GM21360 (cell line): ENCODE data around the gene PLCB1.

Experiments
- ATAC-seq: cut with Tn5 transposase; IDR thresholded peaks from one replicate; pipeline ENCODE4 v1.9.1; 2021; ENCODE audit warnings: mild to moderate bottlenecking, moderate library complexity; ENCODE audit not compliant: unreplicated experiment

Gene PLCB1

DNA sequence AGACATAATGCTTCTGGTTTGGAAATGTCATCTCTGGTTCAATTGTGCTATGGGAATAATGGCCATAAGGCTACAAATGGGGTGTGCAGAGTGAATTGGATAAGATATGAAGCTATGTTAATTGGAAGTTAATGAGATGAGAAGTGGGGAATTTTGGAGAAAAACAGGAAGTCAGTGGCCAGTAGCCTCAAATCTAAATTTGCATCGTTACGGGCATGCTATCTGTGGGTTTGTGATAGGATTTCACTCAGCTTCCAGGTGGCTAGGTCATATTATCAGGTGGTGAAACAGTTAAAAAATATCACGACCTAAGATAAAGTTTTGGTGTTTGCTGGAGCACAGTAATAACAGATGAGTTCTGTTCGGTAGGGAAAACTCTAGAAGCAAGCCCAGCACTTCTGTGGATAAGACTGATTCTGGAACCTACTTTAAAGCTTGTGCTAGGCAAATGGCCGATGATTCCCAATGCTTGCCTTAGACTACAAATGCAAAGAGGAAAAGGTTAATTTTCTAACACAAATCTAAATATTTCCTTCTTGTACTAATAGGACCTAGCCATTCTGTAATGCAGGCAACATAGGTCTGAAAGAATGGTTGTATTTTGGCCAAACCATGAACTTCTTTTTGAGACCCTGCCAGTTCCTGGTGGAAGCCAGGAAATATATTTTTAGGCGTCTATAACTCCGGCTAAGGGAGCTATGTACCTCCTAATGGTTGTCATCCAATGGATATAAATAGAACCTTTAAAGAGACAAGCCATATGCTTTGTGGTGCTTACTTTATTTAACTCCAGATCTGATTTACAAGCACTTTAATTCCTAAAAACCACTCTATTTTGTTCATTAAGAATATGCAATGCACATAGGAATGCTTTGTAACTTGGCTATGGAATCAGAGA, 111.0 kb downstream of the PLCB1 start:
- no peak for ATAC-seq

- no peak for ATAC-seq
Observed at GRCh38 chr20:8244637-8245036, 112.6 kb downstream of the PLCB1 start.

DNA sequence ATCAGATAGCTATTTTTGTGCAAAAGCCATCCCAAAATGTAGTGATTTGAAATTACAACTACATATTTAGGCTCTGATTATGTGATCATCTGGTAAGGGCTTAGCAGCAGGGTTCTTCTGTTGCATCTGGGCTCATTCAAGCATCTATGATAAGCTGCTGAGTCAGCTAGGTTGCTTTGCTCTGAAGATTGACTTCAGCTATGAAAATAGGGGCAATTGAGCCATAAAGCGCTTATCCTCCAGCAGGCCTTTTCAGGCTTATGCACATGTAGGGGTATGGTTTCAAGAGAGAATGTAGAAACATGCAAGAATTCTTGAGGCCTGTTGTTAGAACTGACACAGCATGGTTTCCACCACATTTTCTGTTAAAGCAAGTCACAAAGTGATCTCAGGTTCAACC, 114.1 kb downstream of the PLCB1 start:
- ATAC-seq = no peak

GRCh38 chr20:8246716-8247115, 114.7 kb downstream of the PLCB1 start:
- ATAC-seq = no peak

DNA sequence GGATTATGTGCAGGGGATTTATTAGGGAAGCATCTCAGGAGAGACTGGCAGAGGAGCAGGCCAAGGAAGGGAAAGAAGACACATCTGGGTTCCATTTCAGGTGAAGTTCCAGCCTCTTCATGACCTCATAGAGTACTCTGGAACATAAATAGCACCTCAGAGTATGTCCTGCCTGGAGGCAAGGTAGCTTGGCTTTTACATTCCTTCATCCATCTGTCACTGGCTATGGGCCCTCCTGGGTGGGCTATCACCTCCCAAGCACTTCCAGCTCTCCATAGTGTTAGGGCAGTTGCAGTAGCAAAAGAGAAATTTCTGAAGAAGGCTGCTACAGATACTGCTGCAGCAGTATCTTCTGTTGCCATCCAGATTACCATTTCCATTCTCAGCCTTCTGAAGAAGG, 116.0 kb downstream of the PLCB1 start:
- no peak for ATAC-seq

DNA sequence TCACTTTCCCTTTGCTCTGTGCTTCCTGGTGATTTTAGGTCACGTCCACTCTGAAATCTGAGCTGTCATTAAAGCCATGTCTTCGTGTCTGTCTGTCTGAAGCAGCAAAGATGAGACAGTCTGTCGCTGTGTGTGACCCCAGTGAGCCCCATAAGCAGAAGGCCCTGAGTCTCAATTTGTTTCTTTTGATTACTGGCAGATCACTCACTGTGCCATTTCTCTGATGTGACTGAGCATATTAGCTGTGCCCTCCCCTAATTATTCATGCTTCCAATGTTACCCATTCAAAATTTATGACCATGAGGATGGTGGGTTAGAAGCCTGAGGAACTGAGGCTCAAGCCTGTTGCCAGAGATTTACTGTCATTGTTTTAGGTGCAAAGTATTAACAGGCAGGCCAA, 117.6 kb downstream of the PLCB1 start:
- no peak for ATAC-seq

DNA sequence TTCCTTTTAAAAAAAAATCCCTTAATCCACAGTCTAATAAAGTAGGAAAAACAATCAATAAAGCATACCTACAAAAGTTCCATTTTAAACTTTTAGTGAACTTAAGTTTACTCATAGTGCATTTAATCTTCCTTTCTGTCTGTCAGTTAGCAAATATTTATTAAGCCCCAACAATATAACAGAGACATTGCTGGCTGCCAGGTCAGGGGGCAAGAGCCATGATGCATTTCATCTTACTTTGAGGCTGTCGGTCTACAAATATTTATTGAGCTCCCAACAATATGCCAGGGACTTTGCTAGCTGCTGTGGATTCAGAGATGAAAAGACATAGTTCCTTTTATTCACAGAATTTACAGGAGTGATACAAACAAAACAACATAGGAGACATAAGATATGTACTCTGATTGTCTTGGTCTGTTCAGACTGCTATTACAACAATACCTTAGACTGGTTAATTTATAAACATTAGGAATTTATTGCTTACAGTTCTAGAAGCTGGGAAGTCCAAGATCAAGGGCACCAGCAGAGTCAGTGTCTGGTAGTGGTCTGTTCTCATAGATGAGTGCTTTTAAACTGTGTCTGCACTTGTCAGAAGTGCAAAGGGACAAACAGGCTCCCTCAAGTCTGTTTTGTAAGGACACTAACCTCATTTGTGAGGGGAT, 118.6 kb downstream of the PLCB1 start:
- no peak for ATAC-seq

DNA sequence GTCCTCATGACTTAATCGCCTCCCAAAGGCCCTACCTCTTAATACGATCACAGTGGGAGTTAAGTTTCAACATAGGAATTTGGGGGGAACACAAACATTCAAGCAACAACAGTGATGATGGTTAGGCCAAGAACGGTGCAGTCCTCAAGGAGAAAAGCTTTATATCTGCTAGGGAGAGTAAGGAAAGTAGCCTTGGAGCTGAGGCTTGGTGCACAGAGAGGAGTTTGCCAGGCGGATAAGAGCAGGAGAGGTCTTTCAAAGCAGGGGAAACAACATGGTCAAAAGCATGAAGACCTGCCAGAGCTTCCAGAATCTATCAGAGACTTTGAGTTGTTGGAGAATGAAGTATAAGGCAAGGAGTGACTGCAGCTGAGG, 119.1 kb downstream of the PLCB1 start:
- no peak for ATAC-seq

- ATAC-seq = no peak
Observed at GRCh38 chr20:8254911-8255582, 123.0 kb downstream of the PLCB1 start.

DNA sequence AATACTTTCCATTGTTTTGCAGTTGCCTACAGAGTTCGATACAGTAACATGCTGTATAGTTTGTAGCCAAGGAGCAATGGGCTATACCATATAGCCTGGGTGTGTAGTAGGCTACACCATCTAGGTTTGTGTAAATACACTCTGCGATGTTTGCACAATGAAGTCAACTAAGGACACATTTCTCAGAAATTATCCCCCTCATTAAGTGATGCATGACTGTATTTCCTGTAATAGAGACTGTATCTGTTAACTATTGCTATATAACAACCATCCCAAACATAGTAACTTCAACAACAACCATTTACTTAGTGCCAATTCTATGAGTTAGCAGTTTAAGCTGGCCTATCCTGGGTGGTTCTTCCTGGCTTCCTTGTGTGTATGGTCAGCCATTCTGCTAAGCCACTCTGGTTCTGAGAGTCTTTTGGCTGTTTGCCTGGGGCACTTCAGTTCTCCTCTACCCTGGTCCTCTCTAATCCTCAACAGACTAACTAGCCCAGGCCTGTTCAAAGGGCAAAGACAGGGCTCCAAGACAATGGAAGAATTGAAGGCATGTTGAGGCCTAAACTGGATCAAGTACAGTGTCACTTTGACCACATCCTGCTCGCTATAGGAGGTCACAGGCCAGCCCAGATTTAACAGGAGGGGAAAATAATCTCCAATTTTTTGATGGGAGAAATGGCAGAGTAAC, 124.0 kb downstream of the PLCB1 start:
- ATAC-seq = no peak

GRCh38 chr20:8260837-8261251, 128.8 kb downstream of the PLCB1 start:
- no peak for ATAC-seq

DNA sequence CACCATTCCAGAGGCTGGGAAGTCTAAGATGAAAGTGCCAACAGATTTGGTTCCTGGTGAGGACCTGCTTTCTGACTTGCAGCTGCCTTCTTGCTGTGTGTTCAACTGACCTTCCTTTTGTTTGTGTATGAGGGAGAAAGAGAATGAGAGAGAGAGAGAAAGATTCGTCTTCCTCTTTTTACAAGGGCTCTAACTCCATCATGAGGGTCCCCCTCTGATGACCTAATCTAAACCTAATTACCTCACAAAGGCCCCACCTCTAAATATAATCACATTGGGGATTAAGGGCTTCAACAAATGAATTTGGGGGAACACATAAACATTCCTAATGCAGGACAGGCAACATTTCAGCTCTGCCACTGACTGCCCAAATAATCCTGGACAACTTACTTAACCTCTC, 130.7 kb downstream of the PLCB1 start:
- ATAC-seq = no peak

- no peak for ATAC-seq
Observed at GRCh38 chr20:8265588-8265987, 133.5 kb downstream of the PLCB1 start.

DNA sequence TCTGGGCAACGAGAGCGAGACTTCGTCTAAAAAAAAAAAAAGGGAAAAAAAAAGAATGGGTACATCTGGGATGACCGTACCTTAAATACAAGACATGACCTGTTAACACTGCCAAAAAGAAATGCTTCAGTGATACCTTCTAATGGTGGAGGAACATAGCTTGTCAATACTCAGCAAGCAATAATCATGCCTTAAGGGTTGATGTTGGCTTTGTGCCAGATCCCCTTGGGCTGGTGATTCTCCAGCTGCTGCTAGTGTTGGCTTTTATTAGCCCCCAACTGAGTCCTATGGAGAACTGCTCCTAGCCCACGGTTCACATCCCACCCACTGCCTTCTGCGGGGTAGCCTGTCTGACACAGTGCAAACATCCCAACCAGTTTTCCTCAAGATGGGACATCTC, 134.9 kb downstream of the PLCB1 start:
- no peak for ATAC-seq

DNA sequence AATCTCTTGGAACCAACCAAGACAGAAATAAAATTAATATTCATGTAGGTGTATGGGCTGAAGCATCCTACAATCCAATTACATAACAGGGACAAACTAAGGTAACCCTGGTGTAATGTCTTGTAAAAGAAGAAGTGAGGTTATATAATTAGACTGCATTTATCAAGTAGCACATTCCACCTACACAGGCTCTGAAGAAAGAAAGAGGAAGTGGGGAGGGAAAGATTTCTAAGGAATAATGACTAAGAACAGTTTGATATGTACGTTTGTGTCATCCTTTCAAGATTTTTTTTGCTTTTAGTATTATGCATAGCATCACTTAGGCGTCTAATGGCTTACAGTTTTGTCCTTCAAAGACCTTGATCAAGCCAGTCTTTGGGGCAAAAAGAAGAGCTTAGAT, 139.7 kb downstream of the PLCB1 start:
- no peak for ATAC-seq

DNA sequence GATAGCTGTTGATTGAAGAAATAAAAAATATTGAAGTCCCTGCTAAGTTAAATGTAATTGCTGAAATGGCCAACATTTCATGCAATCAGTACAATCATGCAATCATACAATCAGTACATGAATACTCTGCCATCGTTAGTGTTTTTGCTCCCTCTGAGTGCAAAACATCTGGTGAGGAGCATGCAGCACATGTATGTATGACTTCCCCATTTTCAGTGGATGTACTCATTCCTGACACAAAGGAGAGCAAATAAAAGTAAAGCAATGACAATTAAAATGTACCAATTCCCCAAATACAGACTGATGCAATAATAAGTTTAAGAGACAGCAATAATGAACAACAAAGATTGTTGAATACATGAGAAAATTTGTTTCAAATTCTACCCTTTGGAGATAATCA, 140.7 kb downstream of the PLCB1 start:
- ATAC-seq = no peak

GRCh38 chr20:8284902-8285301, 152.8 kb downstream of the PLCB1 start:
- ATAC-seq = no peak

GRCh38 chr20:8287340-8287739, 155.3 kb downstream of the PLCB1 start:
- no peak for ATAC-seq

DNA sequence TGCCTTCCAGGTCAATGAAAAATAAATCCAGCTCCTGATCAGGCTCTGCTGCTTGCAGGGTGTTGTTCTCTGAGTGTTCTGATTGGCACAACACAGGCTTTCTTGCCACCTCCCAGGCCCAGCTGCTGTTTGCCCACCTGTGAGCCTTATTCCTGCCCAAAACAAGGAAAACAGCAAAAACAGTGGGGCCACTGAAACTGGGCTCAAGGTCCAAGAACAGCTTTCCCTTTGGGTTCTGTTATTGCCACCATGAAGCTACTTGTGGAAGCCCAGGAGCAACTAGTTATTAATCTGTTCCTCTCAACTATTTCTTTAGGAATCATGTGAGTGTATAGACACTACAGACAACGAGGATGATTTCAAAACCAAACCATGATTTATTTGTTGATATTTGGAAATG, 159.1 kb downstream of the PLCB1 start:
- ATAC-seq = no peak

DNA sequence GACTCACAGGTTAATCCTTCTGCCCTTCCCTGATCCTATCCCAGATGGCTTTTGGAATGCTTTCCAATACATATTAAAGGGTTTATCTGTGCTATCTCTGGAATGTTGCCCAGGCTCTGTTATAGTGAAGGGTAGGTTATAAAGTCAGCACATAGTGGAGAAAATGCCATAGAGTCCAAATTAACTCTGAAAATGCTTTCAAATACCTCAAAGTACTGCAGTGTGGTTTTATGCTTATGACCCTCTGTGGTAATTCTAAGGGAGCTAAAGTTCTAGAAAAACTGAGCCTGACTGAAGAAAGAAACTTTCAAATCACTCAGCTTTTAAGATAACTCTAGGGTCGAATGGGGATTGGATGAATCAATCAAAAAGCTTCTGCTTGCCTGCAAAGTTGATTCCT, 159.8 kb downstream of the PLCB1 start:
- ATAC-seq = no peak

- no peak for ATAC-seq
Observed at GRCh38 chr20:8292793-8293192, 160.7 kb downstream of the PLCB1 start.
